CD14-positive monocyte (primary cell): Measurements from ENCODE around the gene RAPH1. TPM values are rescaled to one million over a fixed set of nuclear protein-coding genes. Genes with fewer than 3 reads are reported as not detected.
"Not testable (repeated sequence)": the region's sequence is repeated elsewhere in the genome, so short reads cannot be mapped to it uniquely, and the experiment has no call there.

Experiments
- DNase-seq, 3 donors: peaks; one replicate each; pipeline ENCODE4 v3.0.0-alpha.2; 2011 to 2022
- H2AFZ ChIP-seq: 2 replicates; pipeline ENCODE4 v1.6.0; 2012; ENCODE audit warnings: mild to moderate bottlenecking, low read depth, low read length, inconsistent platforms; ENCODE audit not compliant: insufficient read depth, poor library complexity, severe bottlenecking
- H3K27ac ChIP-seq, 2 donors: 1 replicate in 1 of 2; 2 replicates in 1 of 2; pipeline ENCODE4 v1.5.1; 2012 to 2013; ENCODE audit warnings: low read length in 2 of 2, control low read depth in 1 of 2, inconsistent platforms in 1 of 2, low read depth in 1 of 2, mild to moderate bottlenecking in 1 of 2
- H3K27me3 ChIP-seq, 2 donors: one replicate each; pipeline versions ENCODE4 v1.6.0 to v1.6.1; 2011 to 2013; ENCODE audit warnings: low read length in 2 of 2; ENCODE audit not compliant: control insufficient read depth in 2 of 2, insufficient read depth in 2 of 2
- H3K36me3 ChIP-seq, 2 donors: replicated peaks in 1 of 2; 1 replicate in 1 of 2; 2 replicates in 1 of 2; pipeline versions ENCODE4 v1.5.1 to v1.6.1; 2012 to 2013; ENCODE audit warnings: low read length in 2 of 2, control low read depth in 1 of 2, inconsistent platforms in 1 of 2, mild to moderate bottlenecking in 1 of 2; ENCODE audit not compliant: insufficient read depth in 2 of 2, control insufficient read depth in 1 of 2
- H3K4me1 ChIP-seq, 2 donors: 1 replicate in 1 of 2; 2 replicates in 1 of 2; pipeline versions ENCODE4 v1.5.1 to v1.6.1; 2012 to 2013; ENCODE audit warnings: low read length in 2 of 2, control low read depth in 1 of 2, inconsistent platforms in 1 of 2, mild to moderate bottlenecking in 1 of 2, moderate library complexity in 1 of 2; ENCODE audit not compliant: insufficient read depth in 2 of 2, control insufficient read depth in 1 of 2
- H3K4me2 ChIP-seq: replicated peaks from 2 replicates; pipeline ENCODE3; 2012; ENCODE audit warnings: low read length, moderate library complexity, mild to moderate bottlenecking; ENCODE audit not compliant: poor library complexity, severe bottlenecking; ENCODE audit errors: extremely low read depth
- H3K4me3 ChIP-seq, 3 experiments: fragments of 200-600 bp in 1 of 3; sonication (generic) in 1 of 3; replicated peaks in 1 of 3; 1 replicate in 2 of 3; 2 replicates in 1 of 3; pipeline ENCODE4 v1.5.1; 2011 to 2013; ENCODE audit warnings: low read length in 3 of 3, mild to moderate bottlenecking in 3 of 3, control low read depth in 2 of 3, low read depth in 2 of 3, inconsistent platforms in 1 of 3, moderate library complexity in 1 of 3
- H3K79me2 ChIP-seq: 2 replicates; pipeline ENCODE4 v1.6.0; 2012; ENCODE audit warnings: mild to moderate bottlenecking, control low read depth, inconsistent platforms, low read length, moderate library complexity; ENCODE audit not compliant: insufficient read depth
- H3K9ac ChIP-seq: 2 replicates; pipeline ENCODE4 v1.6.0; 2017; ENCODE audit warnings: low read length, mild to moderate bottlenecking; ENCODE audit not compliant: insufficient read depth, poor library complexity, severe bottlenecking
- H3K9me3 ChIP-seq, 2 donors: replicated peaks in 1 of 2; 1 replicate in 1 of 2; 2 replicates in 1 of 2; pipeline versions ENCODE4 v1.5.1 to v1.6.1; 2012 to 2013; ENCODE audit warnings: low read length in 2 of 2, control low read depth in 1 of 2; ENCODE audit not compliant: control insufficient read depth in 1 of 2, insufficient read depth in 1 of 2
- H4K20me1 ChIP-seq: 2 replicates; pipeline ENCODE4 v1.6.0; 2012; ENCODE audit warnings: mild to moderate bottlenecking, low read length, control low read depth, moderate library complexity; ENCODE audit not compliant: insufficient read depth
- H3K27ac Mint-ChIP-seq, 7 donors: one replicate each; pipeline ENCODE4 v1.8.0; 2020; ENCODE audit warnings: mild to moderate bottlenecking in 7 of 7, mixed read lengths in 7 of 7, moderate library complexity in 6 of 7, inconsistent platforms in 2 of 7
- H3K27me3 Mint-ChIP-seq, 3 donors: one replicate each; pipeline ENCODE4 v1.8.0; 2021 to 2022; ENCODE audit warnings: low read depth in 3 of 3, mild to moderate bottlenecking in 3 of 3, mixed read lengths in 3 of 3, moderate library complexity in 3 of 3, inconsistent platforms in 1 of 3
- H3K36me3 Mint-ChIP-seq, 2 donors: one replicate each; pipeline ENCODE4 v1.8.0; 2020; ENCODE audit warnings: mixed read lengths in 2 of 2, inconsistent platforms in 1 of 2, mild to moderate bottlenecking in 1 of 2
- H3K4me1 Mint-ChIP-seq: one replicate; pipeline ENCODE4 v1.8.0; 2020; ENCODE audit warnings: mild to moderate bottlenecking, mixed read lengths
- H3K4me3 Mint-ChIP-seq, 2 donors: one replicate each; pipeline ENCODE4 v1.8.0; 2020; ENCODE audit warnings: mild to moderate bottlenecking in 2 of 2, mixed read lengths in 2 of 2, moderate library complexity in 1 of 2
- H3K9me3 Mint-ChIP-seq, 7 donors: one replicate each; pipeline ENCODE4 v1.8.0; 2020 to 2022; ENCODE audit warnings: mixed read lengths in 7 of 7, mild to moderate bottlenecking in 6 of 7, moderate library complexity in 6 of 7, inconsistent platforms in 2 of 7
- WGBS: methylation state at CpG from one replicate; pipeline ENCODE4 v1.1.5; 2013; ENCODE audit warnings: missing lambda C conversion rate; ENCODE audit not compliant: insufficient coverage; 5-methylcytosine and 5-hydroxymethylcytosine counted together
- intact Hi-C, 2 donors: fragments of 100-400 bp; cut with micrococcal nuclease; formaldehyde crosslinking; loops; one replicate each; pipeline versions ENCODE4 v1.15.0 to v1.15.1; 2023
- polyA plus RNA-seq, 3 donors: library from polyadenylated mRNA; depleted of rRNA in 1 of 3; unstranded in 2 of 3; stranded (reverse) in 1 of 3; fragments of 300-500 nt in 2 of 3; fragments of >200 nt in 1 of 3; fragmentation: Illumina TruSeq in 2 of 3; gene quantifications; 1 replicate in 2 of 3; 2 replicates in 1 of 3; pipeline ENCODE4 v1.2.3, GENCODE V29; 2012 to 2021
- TF ChIP-seq, protein P1 (sequence below): fragments of 200-600 bp; IDR thresholded peaks from one replicate; pipeline ENCODE4 v1.8.0; 2022; ENCODE audit warnings: antibody characterized with exemption, mild to moderate bottlenecking

Gene RAPH1
- polyA plus RNA-seq, 3 donors, result 3.8 to 5.1 (median 4.5) TPM

DNA sequence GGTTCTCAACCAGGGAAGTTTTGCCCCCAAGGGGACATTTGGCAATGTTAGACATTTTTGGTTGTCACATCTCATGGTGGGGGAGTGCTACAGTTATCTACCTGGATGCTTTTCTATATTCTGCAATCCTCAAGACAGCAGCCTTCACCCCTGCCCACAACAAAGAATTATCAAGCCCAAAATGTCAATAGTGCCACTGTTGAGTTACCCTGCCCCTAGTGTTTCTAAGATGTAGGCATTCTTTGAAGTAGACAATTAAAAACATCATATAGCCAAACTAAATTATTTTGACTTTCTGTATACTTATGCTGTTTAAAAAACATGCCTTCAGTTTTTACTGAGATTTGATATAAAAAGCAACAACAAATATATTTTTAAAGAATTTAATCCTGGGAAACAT is 158.9 kb downstream of the RAPH1 start:
- intact Hi-C loops, result no loop called here
- TF ChIP-seq, protein P1, sequence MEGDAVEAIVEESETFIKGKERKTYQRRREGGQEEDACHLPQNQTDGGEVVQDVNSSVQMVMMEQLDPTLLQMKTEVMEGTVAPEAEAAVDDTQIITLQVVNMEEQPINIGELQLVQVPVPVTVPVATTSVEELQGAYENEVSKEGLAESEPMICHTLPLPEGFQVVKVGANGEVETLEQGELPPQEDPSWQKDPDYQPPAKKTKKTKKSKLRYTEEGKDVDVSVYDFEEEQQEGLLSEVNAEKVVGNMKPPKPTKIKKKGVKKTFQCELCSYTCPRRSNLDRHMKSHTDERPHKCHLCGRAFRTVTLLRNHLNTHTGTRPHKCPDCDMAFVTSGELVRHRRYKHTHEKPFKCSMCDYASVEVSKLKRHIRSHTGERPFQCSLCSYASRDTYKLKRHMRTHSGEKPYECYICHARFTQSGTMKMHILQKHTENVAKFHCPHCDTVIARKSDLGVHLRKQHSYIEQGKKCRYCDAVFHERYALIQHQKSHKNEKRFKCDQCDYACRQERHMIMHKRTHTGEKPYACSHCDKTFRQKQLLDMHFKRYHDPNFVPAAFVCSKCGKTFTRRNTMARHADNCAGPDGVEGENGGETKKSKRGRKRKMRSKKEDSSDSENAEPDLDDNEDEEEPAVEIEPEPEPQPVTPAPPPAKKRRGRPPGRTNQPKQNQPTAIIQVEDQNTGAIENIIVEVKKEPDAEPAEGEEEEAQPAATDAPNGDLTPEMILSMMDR, result no peak
- Histone ChIP-seq H4K20me1 (no peaks in the 10 kb centered on the region), H3K9me3 (peaks cover 0 to 4% of the 10 kb centered on the region in 2 donors), H2AFZ (no peak overlapping the region), H3K27ac (no peak overlapping the region), H3K9ac (no peak overlapping the region), H3K4me1 (no peaks in the 10 kb centered on the region), H3K27me3 (no peaks in the 10 kb centered on the region), H3K4me3 (no peak overlapping the region), H3K4me2 (no peak overlapping the region), H3K36me3 (no peaks in the 10 kb centered on the region), H3K79me2 (no peaks in the 10 kb centered on the region)
- H3K36me3 Mint-ChIP-seq, result no peaks in the 10 kb centered on the region
- H3K4me3 Mint-ChIP-seq, result no peak overlapping the region
- no peaks in the 10 kb centered on the region for H3K27me3 Mint-ChIP-seq
- DNase-seq, result no peak
- no peaks in the 10 kb centered on the region for H3K4me1 Mint-ChIP-seq
- H3K27ac Mint-ChIP-seq, result no peak overlapping the region
- peaks cover 0 to 4% (median 0%) of the 10 kb centered on the region in 7 donors for H3K9me3 Mint-ChIP-seq

DNA sequence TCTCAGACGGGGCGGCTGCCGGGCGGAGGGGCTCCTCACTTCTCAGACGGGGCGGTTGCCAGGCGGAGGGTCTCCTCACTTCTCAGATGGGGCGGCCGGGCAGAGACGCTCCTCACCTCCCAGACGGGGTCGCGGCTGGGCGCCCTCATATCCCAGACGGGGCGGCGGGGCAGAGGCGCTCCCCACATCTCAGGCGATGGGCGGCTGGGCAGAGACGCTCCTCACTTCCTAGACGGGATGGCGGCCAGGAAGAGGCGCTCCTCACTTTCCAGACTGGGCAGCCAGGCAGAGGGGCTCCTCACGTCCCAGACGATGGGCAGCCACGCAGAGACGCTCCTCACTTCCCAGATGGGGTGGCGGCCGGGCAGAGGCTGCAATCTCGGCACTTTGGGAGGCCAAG is 162.4 kb downstream of the RAPH1 start:
- H3K36me3 ChIP-seq, H3K4me1 Mint-ChIP-seq, H3K27me3 ChIP-seq, H3K27ac Mint-ChIP-seq, H3K4me3 Mint-ChIP-seq, H3K27ac ChIP-seq, H2AFZ ChIP-seq, H3K9me3 ChIP-seq, H3K79me2 ChIP-seq, H4K20me1 ChIP-seq, H3K36me3 Mint-ChIP-seq, H3K4me2 ChIP-seq, intact Hi-C loops, DNase-seq, H3K9me3 Mint-ChIP-seq, H3K4me3 ChIP-seq, H3K27me3 Mint-ChIP-seq, H3K4me1 ChIP-seq, H3K9ac ChIP-seq: not testable (repeated sequence)
- 94% methylated on average over 3 of the region's 31 CpGs for WGBS
